RKO (cell line): ENCODE data around the gene SDR42E2.
"Not testable (repeated sequence)": the region's sequence is repeated elsewhere in the genome, so short reads cannot be mapped to it uniquely, and the experiment has no call there.

Source experiments
- DNase-seq: peaks from one replicate; pipeline ENCODE4 v3.0.0-alpha.2; 2016; ENCODE audit warnings: low spot score

Gene SDR42E2

DNA sequence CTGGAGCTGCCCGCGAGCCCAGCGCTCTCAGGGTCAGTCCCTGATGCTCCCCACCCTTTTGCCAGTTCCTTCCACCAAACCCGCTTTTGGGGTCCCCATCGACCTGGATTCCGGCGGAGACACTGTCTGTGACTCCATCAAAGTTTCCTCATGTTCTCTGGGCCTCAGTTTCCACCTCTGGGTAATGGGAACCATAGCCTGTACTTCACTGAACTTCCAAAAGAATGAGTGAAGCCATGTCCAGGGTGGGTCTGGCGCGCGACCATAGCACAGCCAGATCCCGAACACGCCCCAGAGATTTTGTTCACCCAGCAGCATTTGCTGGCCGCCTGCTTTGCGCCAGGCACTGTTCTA is 327 bp downstream of the SDR42E2 start:
- DNase-seq = no peak

DNA sequence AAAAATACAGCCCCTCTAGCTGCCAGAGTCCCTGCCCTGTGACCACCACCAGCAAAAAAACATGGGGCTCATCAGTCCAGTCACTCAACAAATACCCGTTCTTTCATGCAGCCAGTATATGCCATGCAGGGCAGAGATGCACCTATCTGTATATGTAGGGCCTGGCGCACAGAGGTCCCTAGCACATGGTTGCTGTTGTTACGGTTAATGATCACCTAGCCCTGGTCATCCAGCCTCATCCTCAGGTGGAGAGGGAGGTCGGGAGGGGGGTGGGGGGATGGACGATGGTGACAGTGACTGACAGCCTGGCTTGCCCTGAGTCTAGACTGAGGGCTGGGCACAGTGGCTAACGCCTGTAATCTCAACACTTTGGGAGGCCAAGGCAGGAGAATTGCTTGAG is 1.5 kb downstream of the SDR42E2 start:
- no peak for DNase-seq

DNA sequence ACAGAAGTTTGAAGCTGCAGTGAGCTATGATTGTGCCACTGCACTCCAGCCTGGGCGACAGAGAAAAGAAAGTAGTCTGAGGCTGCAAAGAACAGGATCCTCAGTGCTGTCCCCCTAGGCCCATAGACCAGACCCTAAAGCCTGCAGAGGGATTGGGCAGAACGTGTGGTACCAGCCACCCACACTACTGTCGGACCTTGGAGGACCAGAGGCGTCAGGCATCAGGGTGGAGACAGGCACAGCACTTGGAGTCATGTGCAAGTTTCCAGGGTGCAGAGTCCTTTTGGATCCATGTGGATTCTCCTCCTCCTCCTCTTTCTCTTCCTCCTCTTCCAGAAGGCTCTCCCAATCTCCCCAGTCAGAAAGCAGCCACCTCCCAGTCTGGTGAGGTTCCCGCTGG is 2.2 kb downstream of the SDR42E2 start:
- DNase-seq = no peak

- DNase-seq = no peak
These were observed 3.4 kb downstream of the SDR42E2 start for GRCh38 chr16:22165508-22166285.

- DNase-seq = no peak
These were observed 9.6 kb downstream of the SDR42E2 start for GRCh38 chr16:22171953-22172352.

GRCh38 chr16:22172642-22173041 is 10.3 kb downstream of the SDR42E2 start:
- DNase-seq = not testable (repeated sequence)

DNA sequence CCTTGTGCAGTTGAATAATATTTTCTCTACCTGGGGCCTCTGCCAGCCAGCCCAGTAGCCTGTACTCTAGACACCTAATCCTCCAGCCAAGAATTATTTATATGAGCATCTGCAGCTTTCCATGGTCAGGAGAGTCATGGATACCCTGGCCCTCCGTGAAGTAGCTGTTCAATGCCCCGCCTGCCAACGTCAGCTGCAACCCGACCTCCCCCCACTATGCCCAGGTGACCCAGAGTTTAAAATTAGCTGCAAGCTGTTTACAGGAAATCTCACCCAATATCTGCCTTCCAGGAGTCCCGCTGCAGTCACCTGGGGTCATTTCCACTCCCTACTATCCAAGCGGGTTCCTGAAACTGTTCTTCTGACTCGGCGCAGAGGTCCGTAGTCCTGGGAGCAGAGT is 12.3 kb downstream of the SDR42E2 start:
- no peak for DNase-seq

- DNase-seq = no peak
These were observed 15.9 kb downstream of the SDR42E2 start for GRCh38 chr16:22177968-22178930.

DNA sequence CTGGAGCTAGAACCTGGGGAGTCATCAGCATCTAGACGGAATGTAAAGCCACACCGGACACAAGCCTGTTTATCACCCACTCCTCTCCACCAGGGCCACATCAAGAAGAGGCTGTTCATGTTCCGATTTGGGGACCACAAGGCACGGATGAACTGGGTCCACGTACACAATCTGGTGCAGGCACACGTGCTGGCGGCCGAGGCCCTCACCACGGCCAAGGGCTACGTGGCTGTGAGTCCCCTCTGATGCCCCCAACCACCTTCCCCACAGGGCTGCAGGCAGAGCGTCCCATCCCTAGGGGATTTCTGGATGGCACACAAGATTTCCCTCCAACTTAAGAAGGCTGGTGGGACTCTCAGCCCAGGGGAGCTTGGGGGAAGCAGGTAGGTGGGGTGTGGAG is 19.1 kb downstream of the SDR42E2 start:
- DNase-seq = no peak

GRCh38 chr16:22181843-22182242 is 19.5 kb downstream of the SDR42E2 start:
- no peak for DNase-seq

- no peak for DNase-seq
These were observed 21.0 kb downstream of the SDR42E2 start for GRCh38 chr16:22183335-22183734.

GRCh38 chr16:22183901-22184614 is 21.8 kb downstream of the SDR42E2 start:
- DNase-seq = no peak

DNA sequence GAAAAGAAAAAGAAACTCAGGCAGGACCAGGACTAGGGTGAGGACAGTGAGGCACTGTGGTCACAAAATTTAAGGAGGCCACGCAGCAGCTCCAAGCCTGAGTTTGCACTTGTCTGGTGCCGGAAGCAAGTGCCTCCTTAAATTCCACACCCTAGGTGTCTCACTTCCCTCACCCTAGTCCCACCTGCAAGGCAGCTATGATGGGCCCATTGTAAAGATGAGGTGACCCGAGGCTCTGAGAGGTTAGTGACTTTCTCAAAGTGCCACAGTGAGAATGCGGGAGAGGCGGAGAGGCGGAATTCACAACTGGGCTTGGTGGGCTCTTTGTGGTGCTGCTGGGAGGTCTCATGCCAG is 22.3 kb downstream of the SDR42E2 start:
- no peak for DNase-seq

DNA sequence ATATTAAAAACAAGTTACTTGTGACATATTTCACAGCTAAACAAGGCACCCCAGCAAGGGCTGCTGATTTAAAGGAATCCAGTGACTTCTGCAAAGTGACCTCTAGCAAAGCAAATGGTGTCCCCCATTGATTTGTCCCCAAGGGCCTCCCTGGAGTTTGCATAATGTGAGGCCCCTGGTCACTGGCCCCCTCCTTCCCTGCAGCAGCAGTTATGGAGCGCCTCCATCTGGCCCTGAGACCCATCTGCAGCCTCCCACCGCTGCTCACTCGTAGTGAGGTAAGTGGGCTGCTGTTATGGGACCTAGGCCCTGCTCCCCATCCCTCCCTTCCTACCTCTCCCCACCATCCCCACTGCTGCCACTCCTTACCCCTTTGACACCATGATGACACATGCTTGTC is 24.2 kb downstream of the SDR42E2 start:
- no peak for DNase-seq

- no peak for DNase-seq
These were observed 25.9 kb downstream of the SDR42E2 start for GRCh38 chr16:22188267-22188594.

- peak; percentile 86 for DNase-seq
These were observed 26.5 kb downstream of the SDR42E2 start for GRCh38 chr16:22188595-22189442.

DNA sequence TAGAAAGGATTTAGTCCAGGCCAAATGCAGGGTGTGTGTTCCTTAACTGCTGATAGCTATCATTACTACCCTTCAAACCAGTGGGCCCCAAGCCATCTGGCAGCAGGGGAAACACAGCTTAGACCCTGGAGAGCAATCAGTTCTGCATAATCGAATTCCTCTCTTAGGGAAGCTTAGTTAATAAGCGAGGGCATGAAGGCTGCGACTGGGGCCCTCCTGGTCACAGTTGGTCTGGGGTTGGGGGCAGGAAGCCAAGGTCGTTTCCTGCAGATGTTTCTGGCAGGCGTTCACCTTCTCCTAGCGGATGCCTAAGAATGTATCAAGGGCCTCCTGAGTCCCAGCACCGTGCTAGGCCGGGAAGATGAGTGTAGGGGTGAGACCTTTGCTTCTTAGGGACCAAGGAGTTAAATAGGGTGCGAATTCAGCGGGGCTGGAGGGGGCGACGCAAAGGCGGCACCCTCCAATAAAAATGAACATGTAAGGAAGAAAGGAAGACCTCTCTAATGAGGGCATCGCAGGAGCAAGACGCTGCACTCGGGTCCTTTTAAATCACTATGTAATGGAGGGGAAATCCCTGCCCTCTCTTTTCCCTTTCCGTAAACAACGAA is 27.3 kb downstream of the SDR42E2 start:
- DNase-seq = no peak

DNA sequence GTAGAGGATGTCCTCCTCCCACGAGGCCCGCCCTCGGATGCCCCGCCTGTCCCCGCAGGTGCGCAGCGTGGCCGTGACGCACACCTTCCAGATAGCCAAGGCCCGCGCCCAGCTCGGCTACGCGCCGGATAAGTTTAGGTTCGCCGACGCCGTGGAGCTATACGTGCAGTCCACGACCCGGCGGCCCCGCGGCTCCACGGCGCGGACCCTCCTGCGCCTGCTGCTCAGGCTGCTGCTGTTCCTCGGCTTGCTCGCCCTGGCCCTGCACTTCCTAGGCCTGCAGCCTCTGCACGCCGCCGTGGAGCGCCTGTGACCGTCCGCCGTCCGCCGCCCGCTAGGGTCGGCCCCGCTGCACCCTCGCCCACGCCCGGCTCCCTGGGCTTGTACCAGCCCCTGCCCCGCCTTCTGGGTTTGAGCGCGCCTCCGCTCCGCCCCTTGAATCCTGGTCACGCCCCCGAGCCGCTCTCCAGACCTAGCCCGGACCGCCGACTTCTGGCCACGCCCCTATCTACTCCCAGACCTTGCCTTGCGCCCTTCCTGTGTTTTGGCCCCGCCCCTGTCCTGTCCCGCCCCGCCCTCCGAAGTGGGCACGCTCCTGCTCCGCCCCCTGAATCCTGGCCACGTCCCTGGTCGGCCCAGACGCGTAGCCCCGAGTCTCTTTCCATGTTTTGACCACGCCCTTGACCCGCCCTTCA is 27.9 kb downstream of the SDR42E2 start:
- DNase-seq = no peak

DNA sequence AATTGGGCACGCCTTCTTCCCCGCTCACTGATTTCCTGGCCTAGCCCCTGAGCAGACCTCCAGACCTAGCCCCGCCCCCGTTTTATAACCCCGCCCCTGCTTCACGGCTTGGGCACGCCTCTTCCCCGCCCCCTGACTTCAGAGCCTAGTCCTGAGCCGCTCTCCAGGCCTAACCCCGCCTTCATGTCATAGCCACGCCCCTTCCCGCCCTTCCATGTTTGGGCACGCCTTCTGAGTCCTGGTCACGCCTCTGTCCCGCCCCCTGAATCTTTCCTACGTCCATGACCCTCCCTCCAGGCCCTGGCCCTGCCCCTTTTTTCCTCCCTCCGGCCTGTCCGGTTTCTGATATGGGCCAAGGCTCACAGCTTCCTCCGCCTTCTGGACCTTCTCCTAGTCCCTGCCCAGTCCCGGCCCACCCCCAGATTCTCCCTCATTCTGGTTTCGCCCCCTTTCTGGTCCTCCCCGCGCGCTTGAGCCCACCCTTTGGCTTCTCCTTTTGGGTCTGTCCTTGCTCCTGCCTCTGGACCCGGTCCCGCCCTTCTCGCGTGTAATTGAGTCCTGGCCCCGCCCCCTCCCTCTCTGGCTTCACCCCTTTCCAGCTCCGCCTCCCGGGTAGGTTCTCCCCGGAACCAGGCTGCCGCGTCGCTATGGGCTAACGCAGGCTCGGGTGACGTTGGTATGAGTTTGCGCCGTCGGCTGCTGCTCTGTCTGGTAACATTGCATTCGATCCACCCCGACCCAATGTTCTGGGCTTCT is 28.6 kb downstream of the SDR42E2 start:
- DNase-seq = peak; percentile 98
